Kidney (tissue), 14 donors: ENCODE measurements around the gene LGR6. TPM values are rescaled to one million over a fixed set of nuclear protein-coding genes. Genes with fewer than 3 reads are reported as not detected.
A peak's percentile ranks its signal among the peaks of the same experiment; 100 is the strongest.

Experiments used
- DNase-seq, 5 donors: peaks; one replicate each; pipeline ENCODE4 v3.0.0-alpha.2; 2013 to 2020
- FAIRE-seq: peaks from 2 replicates; lab custom pipeline; 2012; peaks lifted over from hg19 to GRCh38; lab: Jason Lieb, UNC
- H3K27ac ChIP-seq, 2 donors: one replicate each; pipeline ENCODE4 v1.7.0; 2013; ENCODE audit warnings: low read depth in 2 of 2, low read length in 2 of 2, inconsistent platforms in 1 of 2
- H3K27me3 ChIP-seq: one replicate; pipeline ENCODE4 v1.7.1; 2013; ENCODE audit warnings: low read length, inconsistent platforms; ENCODE audit not compliant: control insufficient read depth, insufficient read depth
- H3K36me3 ChIP-seq, 3 donors: one replicate each; pipeline versions ENCODE4 v1.7.0 to v1.7.1; 2013; ENCODE audit warnings: low read length in 3 of 3, control low read depth in 1 of 3, inconsistent platforms in 1 of 3; ENCODE audit not compliant: insufficient read depth in 3 of 3, control insufficient read depth in 2 of 3
- H3K4me1 ChIP-seq, 3 donors: one replicate each; pipeline versions ENCODE4 v1.7.0 to v1.7.1; 2013; ENCODE audit warnings: low read length in 3 of 3, inconsistent platforms in 1 of 3, low read depth in 1 of 3; ENCODE audit not compliant: control insufficient read depth in 2 of 3, insufficient read depth in 2 of 3
- H3K4me3 ChIP-seq, 3 donors: one replicate each; pipeline versions ENCODE4 v1.7.0 to v1.8.1; 2013; ENCODE audit warnings: low read length in 3 of 3, control low read depth in 1 of 3, inconsistent platforms in 1 of 3
- H3K9ac ChIP-seq, 3 donors: one replicate each; pipeline versions ENCODE4 v1.7.0 to v1.7.1; 2013; ENCODE audit warnings: low read length in 3 of 3, control low read depth in 1 of 3, inconsistent platforms in 1 of 3
- H3K9me3 ChIP-seq, 3 donors: one replicate each; pipeline versions ENCODE4 v1.7.0 to v1.7.1; 2013; ENCODE audit warnings: low read length in 3 of 3, control low read depth in 1 of 3, inconsistent platforms in 1 of 3; ENCODE audit not compliant: control insufficient read depth in 2 of 3, insufficient read depth in 1 of 3
- intact Hi-C: fragments of 100-400 bp; cut with DNase I; formaldehyde crosslinking; loops from one replicate; pipeline ENCODE4 v1.11.1; 2022
- polyA plus RNA-seq: library from polyadenylated mRNA; stranded (reverse); fragments of 350-450 nt; fragmentation: Illumina TruSeq; extraction: RNeasy Lipid Tissue Mini Kit (QIAGEN cat#74804); gene quantifications from one replicate; pipeline ENCODE4 v1.2.3, GENCODE V29; 2014; ENCODE audit warnings: low read depth, low replicate concordance; ENCODE audit not compliant: insufficient read depth
- total RNA-seq: library from RNA; stranded (reverse); fragmentation: NEBNext Ultra II Directional; extraction: Animal tissue kit (Norgen Biotek cat#: 25700); gene quantifications from one replicate; pipeline ENCODE4 v1.2.1, GENCODE V29; 2021
- TF ChIP-seq, protein P1 (sequence below): IDR thresholded peaks from 3 replicates; pipeline ENCODE4 v1.5.1; 2012; ENCODE audit warnings: mild to moderate bottlenecking, moderate library complexity, borderline replicate concordance; ENCODE audit not compliant: insufficient read depth; ENCODE audit errors: extremely low read depth
- donor health status: control.
- donor health status: control.
- donor health status: control.
- donor health status: control.
- donor health status: control.
- donor health status: DM: yes; HTN: yes; CAD: no.
- donor health status: Normal renal cell carcinoma (clear cell type).

Gene LGR6
- total and polyA plus RNA-seq, 2 donors from 2014 or later = 1.8 to 4.1 TPM

DNA sequence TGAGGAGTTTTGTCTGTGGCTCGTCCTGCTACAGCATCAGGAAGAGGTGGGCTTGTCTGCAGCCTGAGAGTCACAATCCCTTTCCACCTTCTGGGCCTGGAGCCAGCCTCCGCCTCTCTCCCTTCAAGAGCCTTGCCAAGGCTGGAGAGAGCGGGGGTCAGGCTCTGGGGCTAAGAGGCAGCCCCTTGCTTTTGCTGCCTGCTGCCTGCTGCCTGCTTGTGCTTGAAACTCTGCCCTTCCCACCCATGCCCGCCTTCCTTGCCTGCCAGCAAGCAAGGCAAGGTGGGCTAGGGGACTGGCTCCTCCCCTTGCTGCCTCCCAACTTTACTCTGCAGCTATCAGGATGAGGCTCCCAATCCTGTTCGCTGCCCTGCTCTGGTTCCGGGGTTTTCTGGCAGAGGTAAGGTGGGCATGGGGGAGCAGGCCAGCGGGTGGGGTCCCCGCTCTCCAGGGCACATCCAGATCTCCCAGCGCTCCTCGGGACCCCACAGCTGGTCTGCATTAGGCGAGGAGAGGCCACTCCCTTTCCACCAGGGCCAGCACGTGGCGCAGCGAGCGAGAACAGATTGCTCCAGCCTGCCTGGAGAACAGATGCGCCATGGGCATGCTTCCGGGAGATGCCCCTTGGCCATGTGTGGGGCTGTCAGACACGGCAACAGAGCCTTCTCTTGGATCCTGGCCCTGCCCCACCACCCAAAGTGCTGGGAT lies 25.7 kb upstream of the LGR6 start:
- no peaks in the 10 kb centered on the region for H3K9me3 ChIP-seq
- peaks cover 0 to 13% (median under 1%) of the 10 kb centered on the region in 3 donors for H3K4me1 ChIP-seq
- no peak overlapping the region for H3K27ac ChIP-seq
- intact Hi-C loops = no loop called here
- peak in 1 of 5 donors; percentile 58 for DNase-seq
- H3K36me3 ChIP-seq = no peaks in the 10 kb centered on the region
- no peak overlapping the region for H3K9ac ChIP-seq
- no peak for FAIRE-seq
- no peak overlapping the region for H3K4me3 ChIP-seq
- no peaks in the 10 kb centered on the region for H3K27me3 ChIP-seq
- TF ChIP-seq, protein P1, sequence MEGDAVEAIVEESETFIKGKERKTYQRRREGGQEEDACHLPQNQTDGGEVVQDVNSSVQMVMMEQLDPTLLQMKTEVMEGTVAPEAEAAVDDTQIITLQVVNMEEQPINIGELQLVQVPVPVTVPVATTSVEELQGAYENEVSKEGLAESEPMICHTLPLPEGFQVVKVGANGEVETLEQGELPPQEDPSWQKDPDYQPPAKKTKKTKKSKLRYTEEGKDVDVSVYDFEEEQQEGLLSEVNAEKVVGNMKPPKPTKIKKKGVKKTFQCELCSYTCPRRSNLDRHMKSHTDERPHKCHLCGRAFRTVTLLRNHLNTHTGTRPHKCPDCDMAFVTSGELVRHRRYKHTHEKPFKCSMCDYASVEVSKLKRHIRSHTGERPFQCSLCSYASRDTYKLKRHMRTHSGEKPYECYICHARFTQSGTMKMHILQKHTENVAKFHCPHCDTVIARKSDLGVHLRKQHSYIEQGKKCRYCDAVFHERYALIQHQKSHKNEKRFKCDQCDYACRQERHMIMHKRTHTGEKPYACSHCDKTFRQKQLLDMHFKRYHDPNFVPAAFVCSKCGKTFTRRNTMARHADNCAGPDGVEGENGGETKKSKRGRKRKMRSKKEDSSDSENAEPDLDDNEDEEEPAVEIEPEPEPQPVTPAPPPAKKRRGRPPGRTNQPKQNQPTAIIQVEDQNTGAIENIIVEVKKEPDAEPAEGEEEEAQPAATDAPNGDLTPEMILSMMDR = no peak

DNA sequence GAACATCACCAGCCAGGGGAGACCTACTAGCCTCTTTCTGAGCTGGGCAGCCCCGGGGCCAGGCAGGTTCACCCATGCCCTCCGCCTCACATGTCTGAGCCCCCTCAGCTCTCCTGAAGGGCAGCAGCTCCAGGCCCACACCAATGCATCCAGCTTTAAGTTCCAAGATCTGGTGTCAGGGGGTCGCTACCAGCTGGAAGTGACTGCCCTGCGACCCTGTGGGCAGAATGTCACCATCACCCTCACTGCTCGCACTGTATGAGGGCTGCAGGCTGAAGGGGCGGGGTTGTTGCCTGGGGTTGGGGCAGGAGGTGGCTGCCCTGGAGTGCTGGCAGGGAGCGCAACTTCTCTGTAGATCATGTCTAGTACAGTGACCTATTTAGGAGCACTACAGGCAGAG lies 24.7 kb upstream of the LGR6 start:
- TF ChIP-seq, protein P1 = no peak
- DNase-seq (no peak), FAIRE-seq (no peak)
- Histone ChIP-seq H3K27ac (no peak overlapping the region), H3K4me1 (peaks cover 0 to 6% (median 0%) of the 10 kb centered on the region in 3 donors), H3K4me3 (no peak overlapping the region), H3K27me3 (no peaks in the 10 kb centered on the region), H3K9ac (no peak overlapping the region), H3K36me3 (no peaks in the 10 kb centered on the region), H3K9me3 (no peaks in the 10 kb centered on the region)
- intact Hi-C loops = no loop called here

DNA sequence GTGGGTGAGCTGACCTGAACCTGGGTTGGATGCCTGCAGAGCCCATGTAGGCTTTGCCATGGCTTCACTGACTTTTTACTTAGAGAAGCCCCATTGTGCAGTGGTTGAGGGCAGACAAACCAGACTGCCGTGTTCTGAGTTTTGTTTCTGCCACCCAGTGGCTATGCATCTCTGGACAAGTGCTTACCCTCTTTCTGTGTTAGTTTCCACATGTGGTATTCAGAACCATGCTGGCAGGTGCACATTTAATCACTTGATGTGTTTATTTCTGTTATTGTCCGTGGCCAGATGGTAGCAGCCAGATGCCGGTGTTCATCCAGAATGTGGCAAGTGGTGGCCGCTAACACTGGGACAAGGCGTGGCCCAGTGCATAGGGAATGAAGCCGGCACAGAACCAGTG lies 22.9 kb upstream of the LGR6 start:
- Histone ChIP-seq H3K36me3 (no peaks in the 10 kb centered on the region), H3K9me3 (no peaks in the 10 kb centered on the region), H3K4me3 (no peak overlapping the region), H3K27ac (no peak overlapping the region), H3K4me1 (no peaks in the 10 kb centered on the region), H3K27me3 (no peaks in the 10 kb centered on the region), H3K9ac (no peak overlapping the region)
- intact Hi-C loops = no loop called here
- TF ChIP-seq, protein P1 = no peak
- no peak for DNase-seq
- FAIRE-seq = no peak
